GM20000 (cell line): ENCODE results near the gene ASF1B.

Experiments used
- DNase-seq: peaks from one replicate; pipeline ENCODE4 v3.0.0; 2012; ENCODE audit warnings: low spot score
- CTCF ChIP-seq: IDR thresholded peaks from 2 replicates; pipeline ENCODE4 v1.5.1; 2012; ENCODE audit warnings: mild to moderate bottlenecking, control low read depth; ENCODE audit errors: extremely low read depth, missing control alignments

The ASF1B gene

GRCh38 chr19:14145381-14145780 is 9.0 kb upstream of the ASF1B start:
- no peak for TF ChIP-seq CTCF
- no peak for DNase-seq

- DNase-seq, result no peak
- TF ChIP-seq CTCF, result no peak
Observed at GRCh38 chr19:14142262-14143190, 6.1 kb upstream of the ASF1B start.

- no peak for DNase-seq
- TF ChIP-seq CTCF, result no peak
Observed at GRCh38 chr19:14141041-14141440, 4.7 kb upstream of the ASF1B start.

GRCh38 chr19:14139944-14140343 is 3.6 kb upstream of the ASF1B start:
- TF ChIP-seq CTCF, result no peak
- DNase-seq, result no peak

GRCh38 chr19:14138576-14139265 is 2.3 kb upstream of the ASF1B start:
- no peak for DNase-seq
- no peak for TF ChIP-seq CTCF

GRCh38 chr19:14135985-14136508 is 342 bp downstream of the ASF1B start:
- TF ChIP-seq CTCF, result no peak
- DNase-seq, result peak; percentile 38

- no peak for TF ChIP-seq CTCF
- DNase-seq, result no peak
Observed at GRCh38 chr19:14135355-14135754, 1.0 kb downstream of the ASF1B start.
